SU-DHL-6 (cell line): ENCODE data around the gene EPHA4.

ENCODE experiments used
- H2AFZ ChIP-seq: fragments of 200-600 bp; sonication (generic); 2 replicates; pipeline ENCODE4 v1.6.1; 2014; ENCODE audit warnings: low read depth, mild to moderate bottlenecking, moderate library complexity, mixed read lengths, antibody characterized with exemption, low read length; ENCODE audit not compliant: severe bottlenecking
- H3F3A ChIP-seq: fragments of 200-600 bp; shearing (Covaris generic); 2 replicates; pipeline ENCODE4 v1.6.0; 2016; ENCODE audit warnings: antibody characterized with exemption, mild to moderate bottlenecking; ENCODE audit not compliant: insufficient read depth
- H3K27ac ChIP-seq: fragments of 200-600 bp; sonication (generic); 2 replicates; pipeline ENCODE4 v1.5.1; 2016; ENCODE audit warnings: low read depth, mild to moderate bottlenecking, low read length, moderate library complexity, mixed read lengths
- H3K27me3 ChIP-seq: fragments of 200-600 bp; sonication (generic), shearing (Covaris generic); 2 replicates; pipeline ENCODE4 v1.6.0; 2014; ENCODE audit warnings: mild to moderate bottlenecking, low read length
- H3K36me3 ChIP-seq: fragments of 200-600 bp; sonication (generic); 2 replicates; pipeline ENCODE4 v1.6.1; 2014; ENCODE audit warnings: mild to moderate bottlenecking, low read length, mixed read lengths
- H3K4me2 ChIP-seq: fragments of 300-600, 200-600 bp; shearing (Covaris generic), sonication (generic); 2 replicates; pipeline ENCODE4 v1.6.0; 2014; ENCODE audit warnings: low read length, low read depth, mild to moderate bottlenecking; ENCODE audit not compliant: poor library complexity, severe bottlenecking
- H3K4me3 ChIP-seq: fragments of 200-600 bp; sonication (generic); 2 replicates; pipeline ENCODE4 v1.5.1; 2014; ENCODE audit warnings: antibody characterized with exemption, low read length, mild to moderate bottlenecking, mixed read lengths; ENCODE audit not compliant: insufficient read depth, poor library complexity, severe bottlenecking
- H3K79me2 ChIP-seq: fragments of 200-600 bp; sonication (generic); 2 replicates; pipeline ENCODE4 v1.6.1; 2014; ENCODE audit warnings: mild to moderate bottlenecking, low read length, moderate library complexity; ENCODE audit not compliant: insufficient read depth
- H3K9ac ChIP-seq: fragments of 200-600 bp; sonication (generic); 2 replicates; pipeline ENCODE4 v1.7.0; 2014; ENCODE audit warnings: mild to moderate bottlenecking, low read length
- H3K9me2 ChIP-seq: fragments of 200-600 bp; sonication (generic); replicated peaks from 2 replicates; pipeline ENCODE4 v1.6.1; 2014; ENCODE audit warnings: low read length; ENCODE audit not compliant: insufficient read depth
- H3K9me3 ChIP-seq: fragments of 200-600 bp; sonication (generic); 2 replicates; pipeline ENCODE4 v1.6.1; 2014; ENCODE audit warnings: low read length, mixed read lengths; ENCODE audit not compliant: insufficient read depth
- H4K20me1 ChIP-seq: fragments of 200-600 bp; sonication (generic); 2 replicates; pipeline ENCODE4 v1.6.1; 2014; ENCODE audit warnings: low read depth, mild to moderate bottlenecking, antibody characterized with exemption, low read length, moderate library complexity, mixed read lengths
- CTCF ChIP-seq: fragments of 200-600 bp; sonication (generic); IDR thresholded peaks from one replicate; pipeline ENCODE4 v1.5.1; 2017; ENCODE audit warnings: antibody characterized with exemption, mild to moderate bottlenecking, low read length, moderate library complexity; ENCODE audit not compliant: insufficient read depth, poor library complexity, severe bottlenecking
- EZH2phosphoT487 ChIP-seq: fragments of 200-600 bp; sonication (generic), shearing (Covaris generic); conservative IDR thresholded peaks from 2 replicates; pipeline ENCODE4 v1.6.1; 2018; ENCODE audit warnings: mild to moderate bottlenecking, antibody characterized with exemption, low read length, moderate library complexity, mixed read lengths

EPHA4 gene

DNA sequence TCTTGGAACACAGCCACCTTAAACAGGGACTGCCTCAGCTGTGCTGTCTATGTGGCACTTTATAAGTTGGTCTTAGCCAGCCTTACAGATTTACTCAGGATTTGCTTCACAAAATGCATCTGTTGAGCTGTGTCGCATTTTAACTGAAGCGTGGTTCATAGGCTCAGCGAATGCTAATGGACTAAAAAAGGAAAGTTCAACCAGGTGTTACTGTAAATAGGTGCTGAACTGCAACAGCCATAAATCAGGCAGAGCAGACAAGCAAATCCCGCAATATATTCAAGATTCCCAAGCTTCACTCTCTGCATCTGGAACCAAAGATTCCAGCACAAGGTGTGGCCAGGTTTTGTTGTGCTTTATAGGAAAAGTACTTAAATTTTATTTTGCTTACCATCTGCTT lies 130.0 kb downstream of the EPHA4 start:
- H3K27me3 ChIP-seq = no peaks in the 10 kb centered on the region
- H3K4me2 ChIP-seq = no peak overlapping the region
- no peaks in the 10 kb centered on the region for H3K36me3 ChIP-seq
- H3K9ac ChIP-seq = no peak overlapping the region
- no peak overlapping the region for H3K4me3 ChIP-seq
- H4K20me1 ChIP-seq = no peaks in the 10 kb centered on the region
- TF ChIP-seq EZH2phosphoT487 (no peak), CTCF (no peak)
- H3K9me3 ChIP-seq = no peaks in the 10 kb centered on the region
- H3K79me2 ChIP-seq = no peaks in the 10 kb centered on the region
- no peaks in the 10 kb centered on the region for H3K9me2 ChIP-seq
- H3K27ac ChIP-seq = no peak overlapping the region
- H2AFZ ChIP-seq = no peak overlapping the region
- H3F3A ChIP-seq = no peaks in the 10 kb centered on the region

DNA sequence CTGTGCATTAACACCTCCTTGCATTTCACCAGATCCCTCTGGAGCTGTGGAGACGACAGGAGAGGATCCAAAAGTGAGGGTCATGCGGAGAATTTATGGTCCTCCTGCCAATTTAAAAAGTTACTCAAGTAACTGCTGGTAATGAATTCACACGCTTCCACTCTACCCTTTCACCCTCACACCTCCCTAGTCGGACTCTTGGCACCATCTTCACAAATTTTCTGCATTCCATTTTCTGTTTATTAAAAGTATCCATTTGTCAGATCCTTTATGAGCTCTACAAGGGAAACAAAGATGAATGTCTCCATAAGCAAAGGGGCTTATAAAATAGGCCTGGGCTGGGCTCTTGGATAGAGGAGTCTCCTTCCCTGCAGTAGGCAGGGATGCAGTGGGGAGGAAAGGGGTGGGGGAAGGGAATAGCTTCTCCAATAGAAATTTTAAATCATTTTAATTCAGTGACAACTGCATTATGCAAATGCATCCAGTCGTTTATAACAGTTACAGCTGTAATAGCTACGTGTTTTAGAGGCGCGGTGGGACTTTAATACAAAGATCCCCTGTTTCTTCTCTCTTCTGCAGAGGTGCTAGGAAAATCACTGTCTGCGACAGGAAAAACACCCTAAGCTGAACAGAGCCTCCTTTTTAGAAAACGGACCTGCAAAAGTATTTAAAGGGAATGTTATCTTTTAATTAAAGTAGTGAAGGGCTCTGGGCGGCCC lies 132.2 kb downstream of the EPHA4 start:
- TF ChIP-seq CTCF (no peak), EZH2phosphoT487 (no peak)
- no peak overlapping the region for H3K9ac ChIP-seq
- no peak overlapping the region for H3K4me2 ChIP-seq
- no peak overlapping the region for H3K4me3 ChIP-seq
- H4K20me1 ChIP-seq = no peaks in the 10 kb centered on the region
- no peaks in the 10 kb centered on the region for H3K79me2 ChIP-seq
- H3F3A ChIP-seq = no peaks in the 10 kb centered on the region
- H3K36me3 ChIP-seq = no peaks in the 10 kb centered on the region
- H3K27ac ChIP-seq = no peak overlapping the region
- no peaks in the 10 kb centered on the region for H3K9me3 ChIP-seq
- H3K27me3 ChIP-seq = no peaks in the 10 kb centered on the region
- no peak overlapping the region for H2AFZ ChIP-seq
- no peaks in the 10 kb centered on the region for H3K9me2 ChIP-seq

- Histone ChIP-seq H2AFZ (no peak overlapping the region), H3K4me2 (no peak overlapping the region), H4K20me1 (no peaks in the 10 kb centered on the region), H3K9ac (no peak overlapping the region), H3K36me3 (no peaks in the 10 kb centered on the region), H3K79me2 (no peaks in the 10 kb centered on the region), H3K9me2 (no peaks in the 10 kb centered on the region), H3F3A (no peaks in the 10 kb centered on the region), H3K27ac (no peak overlapping the region), H3K4me3 (no peak overlapping the region), H3K27me3 (no peaks in the 10 kb centered on the region), H3K9me3 (no peaks in the 10 kb centered on the region)
- TF ChIP-seq CTCF = no peak
- TF ChIP-seq EZH2phosphoT487 = no peak
Measured at GRCh38 chr2:221437056-221437455, 135.0 kb downstream of the EPHA4 start.
